HG03108 (cell line): ENCODE results near the gene PPT2.

Experiments
- ATAC-seq: cut with Tn5 transposase; IDR thresholded peaks from one replicate; pipeline ENCODE4 v1.9.1; 2021; ENCODE audit warnings: moderate library complexity; ENCODE audit not compliant: unreplicated experiment

The PPT2 gene

GRCh38 chr6:32151863-32152768 lies 1.8 kb upstream of the PPT2 start, which contains the start of gene PRRT1:
PRRT1 (minus strand) TSS chr6:32151939; CDS start chr6:32151827, 112 bp downstream.
- ATAC-seq, result no peak

- ATAC-seq, result no peak
These were observed 975 bp upstream of the PPT2 start for GRCh38 chr6:32152769-32153563.

- ATAC-seq, result peak; percentile 74
These were observed 697 bp downstream of the PPT2 start for GRCh38 chr6:32154514-32155161.

GRCh38 chr6:32156891-32157290 lies 3.0 kb downstream of the PPT2 start:
- no peak for ATAC-seq

GRCh38 chr6:32158052-32158451 lies 4.1 kb downstream of the PPT2 start:
- no peak for ATAC-seq

- ATAC-seq, result no peak
These were observed 9.8 kb downstream of the PPT2 start for GRCh38 chr6:32163559-32164258.

GRCh38 chr6:32164295-32164694 lies 10.4 kb downstream of the PPT2 start, which contains the start of gene EGFL8:
EGFL8 (plus strand) TSS chr6:32164595; CDS start chr6:32166166, 1,571 bp downstream.
- ATAC-seq, result no peak

- no peak for ATAC-seq
These were observed 12.6 kb downstream of the PPT2 start for GRCh38 chr6:32166411-32167061.

- no peak for ATAC-seq
These were observed 13.3 kb downstream of the PPT2 start for GRCh38 chr6:32167154-32167760.

GRCh38 chr6:32167761-32168262 lies 13.9 kb downstream of the PPT2 start:
- ATAC-seq, result no peak

- ATAC-seq, result no peak
These were observed 14.4 kb downstream of the PPT2 start for GRCh38 chr6:32168350-32168749.

- ATAC-seq, result no peak
These were observed 15.1 kb downstream of the PPT2 start for GRCh38 chr6:32168807-32169591.

GRCh38 chr6:32170294-32170693 lies 16.4 kb downstream of the PPT2 start:
- no peak for ATAC-seq

- ATAC-seq, result no peak
These were observed 17.3 kb downstream of the PPT2 start for GRCh38 chr6:32171234-32171633.

GRCh38 chr6:32173051-32173727 lies 19.2 kb downstream of the PPT2 start:
- no peak for ATAC-seq

GRCh38 chr6:32174416-32174815 lies 20.5 kb downstream of the PPT2 start:
- ATAC-seq, result no peak

- no peak for ATAC-seq
These were observed 21.4 kb downstream of the PPT2 start for GRCh38 chr6:32175322-32175710.
